WTC11 (cell line): ENCODE results near the gene SRC.

Experiments
- ATF1 ChIP-seq: sonication (generic); formaldehyde crosslinking; IDR thresholded peaks from 2 replicates; pipeline ENCODE4 v1.8.1; 2023; ENCODE audit warnings: mild to moderate bottlenecking, moderate library complexity, missing genetic modification reagents
- CTCF ChIP-seq: fragments of 200-600 bp; IDR thresholded peaks from 2 replicates; pipeline ENCODE4 v1.8.0; 2022; ENCODE audit warnings: antibody characterized with exemption

GRCh38 chr20:37383229-37383989 lies 37.5 kb downstream of the SRC start:
- TF ChIP-seq ATF1 (no peak), CTCF (no peak)
